Erythroblast (primary cell): ENCODE measurements around the gene KIF26B.

ENCODE experiments used
- GATA1 ChIP-seq: IDR thresholded peaks from 2 replicates; pipeline ENCODE4 v1.6.1; 2011; ENCODE audit warnings: low read depth, mild to moderate bottlenecking, control low read depth, low read length, moderate library complexity
- POLR2A ChIP-seq: IDR thresholded peaks from 2 replicates; pipeline ENCODE4 v1.6.1; 2011; ENCODE audit warnings: mild to moderate bottlenecking, low read length

DNA sequence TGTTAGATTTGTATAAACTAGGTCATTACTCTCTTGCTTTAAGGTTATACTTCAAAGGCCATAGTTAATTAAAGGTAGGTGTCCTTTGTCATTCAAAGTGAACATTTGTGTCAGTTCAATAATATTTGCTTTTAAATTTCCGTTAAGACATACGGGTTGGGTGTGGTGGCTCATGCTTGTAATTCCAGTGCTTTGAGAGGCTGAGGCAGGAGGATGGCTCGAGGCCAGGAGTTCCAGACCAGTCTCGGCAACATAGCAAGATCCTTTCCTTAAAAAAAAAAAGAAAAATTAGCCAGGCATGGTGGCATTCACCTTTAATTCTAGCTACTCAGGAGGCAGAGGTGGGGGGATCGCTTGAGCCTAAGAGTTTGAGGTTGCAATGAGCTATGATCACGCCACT is 80.4 kb downstream of the KIF26B start:
- TF ChIP-seq POLR2A (no peak), GATA1 (no peak)
